Smooth muscle cell (in vitro differentiated cells): ENCODE data around the gene GALK1. TPM values are rescaled to one million over a fixed set of nuclear protein-coding genes. Genes with fewer than 3 reads are reported as not detected.

Source experiments
- DNase-seq: peaks from one replicate; lab custom pipeline; 2025; ENCODE audit not compliant: unreplicated experiment; lab: John Stamatoyannopoulos, UW
- H2AFZ ChIP-seq: fragments of 200-600 bp; sonication (generic); 2 replicates; pipeline ENCODE4 v1.6.0; 2016; ENCODE audit warnings: antibody characterized with exemption, low read depth, mild to moderate bottlenecking
- H3F3A ChIP-seq: fragments of 200-600 bp; sonication (generic); 2 replicates; pipeline ENCODE4 v1.6.0; 2017; ENCODE audit warnings: antibody characterized with exemption, low read depth
- H3K27ac ChIP-seq: fragments of 200-600 bp; sonication (generic); 2 replicates; pipeline ENCODE4 v1.5.1; 2016; ENCODE audit warnings: low read depth, mild to moderate bottlenecking
- H3K27me3 ChIP-seq: fragments of 200-600 bp; sonication (generic); 2 replicates; pipeline ENCODE4 v1.6.1; 2016; ENCODE audit warnings: low read depth, mild to moderate bottlenecking
- H3K36me3 ChIP-seq: fragments of 200-600 bp; sonication (generic); 2 replicates; pipeline ENCODE4 v1.5.1; 2016; ENCODE audit warnings: low read depth
- H3K4me1 ChIP-seq: fragments of 200-600 bp; sonication (generic); 2 replicates; pipeline ENCODE4 v1.5.1; 2016; ENCODE audit warnings: low read depth
- H3K4me2 ChIP-seq: fragments of 200-600 bp; sonication (generic); 2 replicates; pipeline ENCODE4 v1.6.0; 2016; ENCODE audit warnings: mild to moderate bottlenecking
- H3K4me3 ChIP-seq: fragments of 200-600 bp; sonication (generic); 2 replicates; pipeline ENCODE4 v1.5.1; 2016; ENCODE audit warnings: mild to moderate bottlenecking
- H3K79me2 ChIP-seq: fragments of 200-600 bp; sonication (generic); 2 replicates; pipeline ENCODE4 v1.6.0; 2016; ENCODE audit warnings: low read depth, mild to moderate bottlenecking
- H3K9ac ChIP-seq: fragments of 200-600 bp; sonication (generic); 2 replicates; pipeline ENCODE4 v1.6.0; 2016; ENCODE audit warnings: low read depth
- H3K9me3 ChIP-seq: fragments of 200-600 bp; sonication (generic); replicated peaks from 2 replicates; pipeline ENCODE4 v1.5.1; 2016; ENCODE audit warnings: low read depth
- H4K20me1 ChIP-seq: fragments of 200-600 bp; sonication (generic); 2 replicates; pipeline ENCODE4 v1.6.0; 2016; ENCODE audit warnings: low read depth
- WGBS: methylation state at CpG from one replicate; pipeline ENCODE4 v1.1.7; 2016; ENCODE audit warnings: low lambda C conversion rate; 5-methylcytosine and 5-hydroxymethylcytosine counted together
- polyA plus RNA-seq: library from polyadenylated mRNA; unstranded; fragments of >200 nt; fragmentation: Nextera tagmentation; extraction: Ambion mirVana; gene quantifications from 2 replicates; pipeline ENCODE4 v1.2.1, GENCODE V29; 2016
- total RNA-seq: library from RNA; depleted of rRNA; stranded (reverse); fragments of >200 nt; gene quantifications from 2 replicates; pipeline ENCODE4 v1.2.3, GENCODE V29; 2014
- TF ChIP-seq, protein P1 (sequence below): fragments of 200-600 bp; sonication (generic); IDR thresholded peaks from 2 replicates; pipeline ENCODE4 v1.5.1; 2017; ENCODE audit warnings: borderline replicate concordance, mild to moderate bottlenecking, antibody characterized with exemption; ENCODE audit not compliant: insufficient read depth, poor library complexity, severe bottlenecking

GALK1 gene
- total and polyA plus RNA-seq, 2 experiments from 2014 or later: 31.1 to 108 TPM

DNA sequence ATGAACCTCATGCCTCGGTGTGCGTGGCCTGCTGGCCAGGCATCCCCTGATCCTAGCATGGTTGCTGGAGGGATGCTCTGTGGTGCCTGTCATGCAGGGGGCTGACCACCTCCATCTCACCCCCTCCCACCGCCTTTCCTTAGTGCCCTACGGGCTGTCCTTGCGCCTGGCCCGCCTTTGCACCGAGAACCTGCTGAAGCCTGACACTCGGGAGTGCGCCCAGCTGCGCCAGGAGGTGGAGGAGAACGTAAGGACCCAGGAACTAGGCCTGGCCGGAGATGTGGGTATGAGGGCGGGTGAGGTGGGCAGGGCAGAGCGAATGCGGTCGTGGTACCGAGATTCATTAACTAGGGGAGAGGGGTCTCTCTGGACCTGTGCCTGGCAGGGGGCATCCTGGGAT, 24.8 kb downstream of the GALK1 start:
- TF ChIP-seq, protein P1, sequence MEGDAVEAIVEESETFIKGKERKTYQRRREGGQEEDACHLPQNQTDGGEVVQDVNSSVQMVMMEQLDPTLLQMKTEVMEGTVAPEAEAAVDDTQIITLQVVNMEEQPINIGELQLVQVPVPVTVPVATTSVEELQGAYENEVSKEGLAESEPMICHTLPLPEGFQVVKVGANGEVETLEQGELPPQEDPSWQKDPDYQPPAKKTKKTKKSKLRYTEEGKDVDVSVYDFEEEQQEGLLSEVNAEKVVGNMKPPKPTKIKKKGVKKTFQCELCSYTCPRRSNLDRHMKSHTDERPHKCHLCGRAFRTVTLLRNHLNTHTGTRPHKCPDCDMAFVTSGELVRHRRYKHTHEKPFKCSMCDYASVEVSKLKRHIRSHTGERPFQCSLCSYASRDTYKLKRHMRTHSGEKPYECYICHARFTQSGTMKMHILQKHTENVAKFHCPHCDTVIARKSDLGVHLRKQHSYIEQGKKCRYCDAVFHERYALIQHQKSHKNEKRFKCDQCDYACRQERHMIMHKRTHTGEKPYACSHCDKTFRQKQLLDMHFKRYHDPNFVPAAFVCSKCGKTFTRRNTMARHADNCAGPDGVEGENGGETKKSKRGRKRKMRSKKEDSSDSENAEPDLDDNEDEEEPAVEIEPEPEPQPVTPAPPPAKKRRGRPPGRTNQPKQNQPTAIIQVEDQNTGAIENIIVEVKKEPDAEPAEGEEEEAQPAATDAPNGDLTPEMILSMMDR: no peak
- Histone ChIP-seq H3K36me3 (no peaks in the 10 kb centered on the region), H3K9ac (no peak overlapping the region), H3K4me3 (no peak overlapping the region), H3K27me3 (no peaks in the 10 kb centered on the region), H3K4me2 (no peak overlapping the region), H2AFZ (no peak overlapping the region), H3K4me1 (no peaks in the 10 kb centered on the region), H3K79me2 (no peaks in the 10 kb centered on the region), H3K27ac (no peak overlapping the region), H3K9me3 (no peaks in the 10 kb centered on the region), H3F3A (no peaks in the 10 kb centered on the region), H4K20me1 (peaks cover 10% of the 10 kb centered on the region)
- DNase-seq: no peak
- WGBS: 95% methylated on average over 17 of the region's 17 CpGs

DNA sequence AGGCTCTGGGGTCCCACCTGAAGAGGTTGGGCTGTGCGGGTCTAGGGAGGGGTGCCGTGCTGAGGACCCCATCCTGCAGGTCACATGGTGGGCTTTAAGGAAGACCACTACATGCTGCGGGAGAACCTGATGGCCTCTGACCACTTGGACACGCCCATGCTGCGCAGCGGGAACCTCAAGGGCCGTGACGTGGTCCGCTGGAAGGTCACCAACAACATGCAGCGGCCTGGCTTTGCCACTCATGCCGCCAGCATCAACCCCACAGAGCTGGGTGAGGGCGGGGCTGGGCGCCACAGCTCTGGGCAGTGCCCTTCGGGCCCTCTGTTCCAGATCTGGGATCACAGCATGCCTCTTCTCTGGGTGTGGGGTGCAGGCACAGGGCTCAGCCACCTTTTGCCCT, 25.2 kb downstream of the GALK1 start:
- Histone ChIP-seq H3K4me1 (no peaks in the 10 kb centered on the region), H3K27me3 (no peaks in the 10 kb centered on the region), H3K4me3 (no peak overlapping the region), H3K36me3 (no peaks in the 10 kb centered on the region), H4K20me1 (peaks cover 10% of the 10 kb centered on the region), H3K9me3 (no peaks in the 10 kb centered on the region), H3K4me2 (no peak overlapping the region), H3K9ac (no peak overlapping the region), H3F3A (no peaks in the 10 kb centered on the region), H3K79me2 (no peaks in the 10 kb centered on the region), H3K27ac (no peak overlapping the region), H2AFZ (no peak overlapping the region)
- TF ChIP-seq, protein P1: no peak
- DNase-seq: no peak
- 93% methylated on average over 14 of the region's 14 CpGs for WGBS

DNA sequence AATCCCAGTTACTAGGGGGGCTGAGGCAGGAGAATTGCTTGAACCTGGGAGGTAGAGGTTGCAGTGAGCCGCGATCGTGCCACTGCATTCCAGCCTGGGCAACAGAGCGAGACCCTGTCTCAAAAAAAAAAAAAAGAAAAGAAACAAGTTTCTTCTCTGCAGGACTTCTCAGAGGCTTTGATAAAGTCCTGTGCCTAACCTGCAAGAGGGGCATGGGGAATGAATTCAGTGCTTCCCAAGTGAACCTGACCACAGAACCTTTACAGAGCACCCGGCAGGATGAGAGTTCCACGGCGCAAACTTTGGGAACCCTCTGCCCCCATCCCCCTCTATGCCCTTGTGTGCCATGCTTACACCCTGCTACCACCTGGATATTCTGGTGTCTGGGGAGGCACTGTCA, 25.8 kb downstream of the GALK1 start:
- Histone ChIP-seq H3K27me3 (no peaks in the 10 kb centered on the region), H3K9ac (no peak overlapping the region), H3K4me2 (no peak overlapping the region), H3F3A (no peaks in the 10 kb centered on the region), H2AFZ (no peak overlapping the region), H3K4me1 (no peaks in the 10 kb centered on the region), H3K4me3 (no peak overlapping the region), H4K20me1 (peaks cover 10% of the 10 kb centered on the region), H3K79me2 (no peaks in the 10 kb centered on the region), H3K36me3 (no peaks in the 10 kb centered on the region), H3K27ac (no peak overlapping the region), H3K9me3 (no peaks in the 10 kb centered on the region)
- TF ChIP-seq, protein P1: no peak
- WGBS: 93% methylated on average over 7 of the region's 7 CpGs
- DNase-seq: no peak

DNA sequence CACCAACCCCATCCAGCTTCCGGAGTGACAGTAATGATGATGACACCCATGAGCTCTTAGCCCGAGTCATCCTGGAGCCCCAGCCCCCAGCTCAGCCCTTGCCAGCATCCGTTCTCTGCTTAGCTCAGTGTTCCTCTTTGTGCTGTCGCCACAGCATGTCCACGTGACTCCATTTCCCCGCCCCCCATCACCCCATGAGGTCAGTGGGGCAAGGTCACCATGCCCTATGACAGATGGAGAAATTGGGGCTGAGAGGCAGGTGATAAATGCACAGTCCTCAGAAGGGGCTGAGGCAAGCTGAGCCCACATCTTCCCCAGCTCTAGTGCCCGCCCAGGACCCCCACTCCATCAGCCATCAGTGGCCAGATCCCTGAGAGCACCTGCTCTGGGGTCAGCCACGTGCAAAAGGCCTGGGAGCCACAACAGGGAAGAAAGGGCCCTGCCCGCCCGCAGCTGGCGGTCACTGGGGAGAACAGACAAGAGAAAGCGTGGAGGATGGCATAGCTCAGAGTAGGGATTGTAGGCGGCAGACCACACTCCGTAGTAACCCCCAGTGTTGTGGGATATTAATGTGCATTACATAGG, 26.7 kb downstream of the GALK1 start:
- Histone ChIP-seq H3K79me2 (no peaks in the 10 kb centered on the region), H3K4me3 (no peak overlapping the region), H4K20me1 (peaks cover 10% of the 10 kb centered on the region), H3K27me3 (no peaks in the 10 kb centered on the region), H3K9me3 (no peaks in the 10 kb centered on the region), H3K4me1 (no peaks in the 10 kb centered on the region), H3K36me3 (no peaks in the 10 kb centered on the region), H3K9ac (no peak overlapping the region), H3K27ac (no peak overlapping the region), H3K4me2 (no peak overlapping the region), H3F3A (no peaks in the 10 kb centered on the region), H2AFZ (no peak overlapping the region)
- no peak for DNase-seq
- TF ChIP-seq, protein P1: no peak
- WGBS: 77% methylated on average over 14 of the region's 14 CpGs
